ENCODE measurements around the gene TLL2. TPM values are rescaled to one million over a fixed set of nuclear protein-coding genes. Genes with fewer than 3 reads are reported as not detected.
"Not testable (repeated sequence)": the region's sequence is repeated elsewhere in the genome, so short reads cannot be mapped to it uniquely, and the experiment has no call there.

Gene TLL2
- total RNA-seq, 1 donor from 2014 or later: 2.1 TPM

GRCh38 chr10:96548589-96548988, 34.9 kb upstream of the TLL2 start:
- H3K4me1 Mint-ChIP-seq: no peaks in the 10 kb centered on the region
- H3K36me3 Mint-ChIP-seq (ENCODE audit: low read depth): peaks cover 14% of the 10 kb centered on the region
- no peak for DNase-seq (ENCODE audit: low read depth, low spot score)
- no peak overlapping the region for H3K4me3 Mint-ChIP-seq
- no peaks in the 10 kb centered on the region for H3K9me3 Mint-ChIP-seq
- no peak overlapping the region for H3K27ac Mint-ChIP-seq (ENCODE audit: unreplicated experiment)
- H3K27me3 Mint-ChIP-seq (ENCODE audit: low read depth): no peaks in the 10 kb centered on the region
- TF ChIP-seq CTCF (conservative IDR thresholded peaks at IDR 0.05): no peak

- H3K4me1 Mint-ChIP-seq; DNase-seq (ENCODE audit: low read depth, low spot score); H3K9me3 Mint-ChIP-seq; H3K27ac Mint-ChIP-seq (ENCODE audit: unreplicated experiment); H3K27me3 Mint-ChIP-seq (ENCODE audit: low read depth); H3K4me3 Mint-ChIP-seq: not testable (repeated sequence)
- peaks cover 22% of the 10 kb centered on the region for H3K36me3 Mint-ChIP-seq (ENCODE audit: low read depth)
Measured at GRCh38 chr10:96545558-96545957, 31.8 kb upstream of the TLL2 start.

- H3K27ac Mint-ChIP-seq (ENCODE audit: unreplicated experiment): no peak overlapping the region
Measured at GRCh38 chr10:96541921-96542320, 28.2 kb upstream of the TLL2 start.

GRCh38 chr10:96540240-96540639, 26.5 kb upstream of the TLL2 start:
- no peaks in the 10 kb centered on the region for H3K9me3 Mint-ChIP-seq
- H3K4me3 Mint-ChIP-seq: no peak overlapping the region
- H3K4me1 Mint-ChIP-seq: no peaks in the 10 kb centered on the region
- no peak overlapping the region for H3K27ac Mint-ChIP-seq (ENCODE audit: unreplicated experiment)
- H3K36me3 Mint-ChIP-seq (ENCODE audit: low read depth): peaks cover 35% of the 10 kb centered on the region
- DNase-seq (ENCODE audit: low read depth, low spot score): no peak
- no peaks in the 10 kb centered on the region for H3K27me3 Mint-ChIP-seq (ENCODE audit: low read depth)
- no peak for TF ChIP-seq CTCF (conservative IDR thresholded peaks at IDR 0.05)

More at GRCh38 chr10:96541921-96542320, 28.2 kb upstream of the TLL2 start:
- DNase-seq (ENCODE audit: low read depth, low spot score): no peak
- no peak for TF ChIP-seq CTCF (conservative IDR thresholded peaks at IDR 0.05)
- H3K27me3 Mint-ChIP-seq (ENCODE audit: low read depth): no peaks in the 10 kb centered on the region
- H3K4me3 Mint-ChIP-seq: no peak overlapping the region
- peaks cover 42% of the 10 kb centered on the region for H3K36me3 Mint-ChIP-seq (ENCODE audit: low read depth)
- no peaks in the 10 kb centered on the region for H3K9me3 Mint-ChIP-seq
- H3K4me1 Mint-ChIP-seq: no peaks in the 10 kb centered on the region

GRCh38 chr10:96538683-96539082, 25.0 kb upstream of the TLL2 start:
- Mint-ChIP-seq H3K9me3 (no peaks in the 10 kb centered on the region), H3K27ac (ENCODE audit: unreplicated experiment) (no peak overlapping the region), H3K4me3 (no peak overlapping the region), H3K4me1 (no peaks in the 10 kb centered on the region), H3K27me3 (ENCODE audit: low read depth) (no peaks in the 10 kb centered on the region), H3K36me3 (ENCODE audit: low read depth) (peaks cover 34% of the 10 kb centered on the region)
- no peak for DNase-seq (ENCODE audit: low read depth, low spot score)
- TF ChIP-seq CTCF (conservative IDR thresholded peaks at IDR 0.05): no peak

GRCh38 chr10:96536129-96536528, 22.4 kb upstream of the TLL2 start:
- TF ChIP-seq CTCF (conservative IDR thresholded peaks at IDR 0.05): no peak
- Mint-ChIP-seq H3K27ac (ENCODE audit: unreplicated experiment) (no peak overlapping the region), H3K27me3 (ENCODE audit: low read depth) (no peaks in the 10 kb centered on the region), H3K4me1 (no peaks in the 10 kb centered on the region), H3K9me3 (no peaks in the 10 kb centered on the region), H3K36me3 (ENCODE audit: low read depth) (peaks cover 25% of the 10 kb centered on the region), H3K4me3 (no peak overlapping the region)
- no peak for DNase-seq (ENCODE audit: low read depth, low spot score)
